ENCODE data around the gene FBXL7.

GRCh38 chr5:15571081-15571480 lies 71.1 kb downstream of the FBXL7 start:
- TF ChIP-seq CTCF (IDR thresholded peaks at IDR 0.05) = no peak
- TF ChIP-seq POLR2A (IDR thresholded peaks at IDR 0.05) = no peak
- no peak for TF ChIP-seq POLR2AphosphoS5 (IDR thresholded peaks at IDR 0.05)
- no peak for TF ChIP-seq EP300 (IDR thresholded peaks at IDR 0.05; ENCODE audit: low read depth)

All from transverse colon (tissue), 4 donors.